Measurements from ENCODE around the gene GPC1. TPM values are rescaled to one million over a fixed set of nuclear protein-coding genes. Genes with fewer than 3 reads are reported as not detected.

GPC1 gene
- total RNA-seq, 1 donor from 2014 or later: 91.4 TPM

DNA sequence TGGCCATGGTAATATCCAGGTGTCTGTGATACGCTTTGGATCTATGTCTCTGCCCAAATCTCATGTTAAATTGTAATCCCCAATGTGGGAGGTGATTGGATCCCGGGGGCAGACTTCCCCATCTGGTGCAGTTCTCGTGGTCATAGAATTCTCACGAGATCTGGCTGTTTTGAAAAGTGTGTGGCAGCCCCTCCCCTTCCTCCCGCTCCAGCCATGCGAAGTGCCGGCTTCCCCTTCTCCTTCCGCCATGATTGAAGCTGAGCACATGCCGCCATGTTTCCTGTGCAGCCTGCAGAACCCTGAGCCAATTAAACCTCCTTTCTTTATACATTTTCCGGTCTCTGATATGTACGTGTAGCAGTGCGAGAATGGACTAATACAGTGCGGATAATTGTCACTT, 42.5 kb downstream of the GPC1 start:
- no peak for TF ChIP-seq CTCF (IDR thresholded peaks at IDR 0.05; ENCODE audit: unreplicated experiment)
- Mint-ChIP-seq H3K27me3 (no peaks in the 10 kb centered on the region), H3K9me3 (ENCODE audit: low read depth) (peaks cover 12% of the 10 kb centered on the region), H3K4me1 (ENCODE audit: low read depth) (no peaks in the 10 kb centered on the region), H3K36me3 (ENCODE audit: insufficient read depth) (peaks cover 1% of the 10 kb centered on the region), H3K4me3 (ENCODE audit: low read depth) (no peak overlapping the region), H3K27ac (no peak overlapping the region)
- DNase-seq (ENCODE audit: low spot score, unreplicated experiment): no peak

DNA sequence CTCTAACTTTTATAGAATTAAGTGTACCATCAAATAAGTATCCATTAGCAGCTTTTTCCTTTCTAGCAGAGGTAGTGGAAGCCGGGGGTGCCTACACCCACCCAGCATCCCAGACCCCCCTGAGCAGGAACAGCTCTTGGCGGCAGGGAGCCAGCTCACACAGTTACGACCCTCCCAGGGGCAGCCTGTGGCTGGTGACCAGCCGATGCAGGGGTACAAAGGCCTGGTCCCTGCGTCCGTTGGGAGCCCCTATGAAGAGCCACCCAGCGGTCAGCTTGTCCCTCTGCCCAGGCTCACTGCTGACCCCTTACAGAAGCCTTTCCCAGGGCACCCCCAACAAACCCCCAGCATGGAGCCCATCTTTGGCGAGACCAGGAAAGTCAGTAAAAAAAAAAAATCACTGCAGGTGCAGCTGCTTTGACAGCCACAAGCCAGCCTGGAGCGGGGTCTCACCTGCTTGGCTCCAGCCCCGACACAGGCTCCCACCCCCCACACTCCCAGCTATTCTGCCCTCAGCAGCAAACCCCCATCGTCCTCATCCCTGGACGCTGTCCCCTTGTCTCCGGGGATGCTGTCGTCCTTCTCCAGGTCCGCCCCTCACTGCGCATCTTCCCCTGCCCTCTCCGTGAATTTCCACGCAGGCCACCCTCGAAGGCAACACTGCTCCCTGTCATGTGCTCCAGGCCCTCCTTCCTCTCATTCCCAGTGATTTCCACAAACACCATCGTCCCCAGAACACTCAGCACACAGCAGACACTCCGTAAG, 43.1 kb downstream of the GPC1 start:
- Mint-ChIP-seq H3K27ac (no peak overlapping the region), H3K4me1 (ENCODE audit: low read depth) (no peaks in the 10 kb centered on the region), H3K27me3 (no peaks in the 10 kb centered on the region), H3K4me3 (ENCODE audit: low read depth) (no peak overlapping the region), H3K36me3 (ENCODE audit: insufficient read depth) (peaks cover 1% of the 10 kb centered on the region), H3K9me3 (ENCODE audit: low read depth) (peaks cover 6% of the 10 kb centered on the region)
- no peak for TF ChIP-seq CTCF (IDR thresholded peaks at IDR 0.05; ENCODE audit: unreplicated experiment)
- no peak for DNase-seq (ENCODE audit: low spot score, unreplicated experiment)

GRCh38 chr2:240479111-240479501, 43.6 kb downstream of the GPC1 start:
- peaks cover 1% of the 10 kb centered on the region for H3K36me3 Mint-ChIP-seq (ENCODE audit: insufficient read depth)

DNA sequence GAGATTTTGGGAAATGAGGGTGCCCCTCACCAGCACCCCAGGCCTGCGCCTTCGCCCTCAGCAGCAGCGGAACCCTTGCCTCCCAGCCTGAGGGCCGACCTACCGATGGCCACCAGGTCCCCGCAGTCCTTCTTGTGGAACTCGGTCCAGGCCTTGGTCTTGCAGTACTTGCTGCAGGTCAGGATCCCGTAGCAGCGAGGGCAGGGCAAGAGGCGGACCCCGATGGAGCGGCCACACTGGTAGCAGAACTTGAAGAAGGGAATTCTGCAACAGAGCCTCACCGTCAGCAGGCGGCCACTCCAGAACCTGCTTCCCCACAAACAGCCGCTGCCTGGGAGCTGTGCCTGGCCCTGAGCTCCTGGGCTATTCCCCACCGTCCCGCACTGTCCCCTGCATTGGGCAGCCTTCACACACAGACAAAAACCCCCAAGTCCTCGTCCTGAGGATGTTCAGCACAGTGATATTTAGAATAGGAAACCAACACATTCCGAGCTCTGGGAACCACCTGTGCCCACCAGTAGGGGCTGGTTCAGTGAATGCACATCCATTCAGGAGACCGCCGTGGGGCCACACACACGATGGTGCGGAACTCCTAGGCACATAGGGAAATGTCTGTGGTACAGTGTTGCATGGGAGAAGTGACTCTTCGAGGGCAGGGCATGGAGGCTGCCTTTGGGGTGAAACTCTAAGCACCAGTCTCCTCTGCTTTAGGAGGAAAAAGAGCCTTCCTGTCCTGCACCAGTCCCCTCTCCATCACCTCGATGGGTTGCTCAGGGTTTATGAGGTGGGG, 45.6 kb downstream of the GPC1 start:
- Mint-ChIP-seq H3K9me3 (ENCODE audit: low read depth) (no peaks in the 10 kb centered on the region), H3K36me3 (ENCODE audit: insufficient read depth) (no peaks in the 10 kb centered on the region), H3K4me3 (ENCODE audit: low read depth) (no peak overlapping the region), H3K4me1 (ENCODE audit: low read depth) (no peaks in the 10 kb centered on the region), H3K27ac (no peak overlapping the region), H3K27me3 (no peaks in the 10 kb centered on the region)
- TF ChIP-seq CTCF (IDR thresholded peaks at IDR 0.05; ENCODE audit: unreplicated experiment): no peak
- no peak for DNase-seq (ENCODE audit: low spot score, unreplicated experiment)

More at GRCh38 chr2:240479111-240479501, 43.6 kb downstream of the GPC1 start:
- no peaks in the 10 kb centered on the region for H3K27me3 Mint-ChIP-seq
- H3K4me3 Mint-ChIP-seq (ENCODE audit: low read depth): no peak overlapping the region
- H3K27ac Mint-ChIP-seq: no peak overlapping the region
- no peak for DNase-seq (ENCODE audit: low spot score, unreplicated experiment)
- peaks cover 3% of the 10 kb centered on the region for H3K9me3 Mint-ChIP-seq (ENCODE audit: low read depth)
- TF ChIP-seq CTCF (IDR thresholded peaks at IDR 0.05; ENCODE audit: unreplicated experiment): no peak
- no peaks in the 10 kb centered on the region for H3K4me1 Mint-ChIP-seq (ENCODE audit: low read depth)

DNA sequence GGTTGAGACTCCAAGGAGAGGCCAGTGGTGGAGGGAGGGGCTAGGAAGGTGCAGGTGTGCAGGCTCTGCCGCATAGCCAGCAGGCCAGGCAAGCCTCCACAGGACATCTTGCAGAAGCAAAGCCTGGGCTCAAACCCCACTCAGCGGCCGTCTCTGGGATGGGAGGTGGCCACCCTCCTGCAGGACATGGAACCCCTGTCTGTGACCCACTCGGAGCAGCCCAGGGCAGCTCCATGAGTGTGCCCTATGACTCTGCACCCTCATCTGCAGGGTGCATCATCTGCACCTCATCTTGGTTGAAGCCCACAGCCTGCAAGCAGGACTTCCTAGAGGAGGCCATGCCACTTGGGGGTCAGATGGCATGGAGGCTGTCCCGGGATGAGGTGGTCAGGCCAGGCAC, 46.3 kb downstream of the GPC1 start:
- no peak for DNase-seq (ENCODE audit: low spot score, unreplicated experiment)
- Mint-ChIP-seq H3K27me3 (no peaks in the 10 kb centered on the region), H3K36me3 (ENCODE audit: insufficient read depth) (no peaks in the 10 kb centered on the region), H3K4me1 (ENCODE audit: low read depth) (no peaks in the 10 kb centered on the region), H3K4me3 (ENCODE audit: low read depth) (no peak overlapping the region), H3K27ac (no peak overlapping the region), H3K9me3 (ENCODE audit: low read depth) (no peaks in the 10 kb centered on the region)
- no peak for TF ChIP-seq CTCF (IDR thresholded peaks at IDR 0.05; ENCODE audit: unreplicated experiment)
